RWPE2 (cell line): ENCODE data around the gene CRKL.
"Not testable (repeated sequence)": the region's sequence is repeated elsewhere in the genome, so short reads cannot be mapped to it uniquely, and the experiment has no call there.

Source experiments
- ATAC-seq: fragments of 200-7000 bp; cut with Tn5 transposase; 3 replicates; pipeline ENCODE4 v1.9.1; 2021; ENCODE audit warnings: low read depth
- DNase-seq: peaks from one replicate; pipeline ENCODE4 v3.0.0-alpha.2; 2020; ENCODE audit warnings: low spot score
- H3K27ac ChIP-seq: fragments of 450-650 bp; 2 replicates; pipeline ENCODE4 v1.5.1; 2017; ENCODE audit warnings: mild to moderate bottlenecking; ENCODE audit not compliant: poor library complexity, severe bottlenecking
- H3K27me3 ChIP-seq: fragments of 250-450 bp; sonication (Bioruptor Pico); 2 replicates; pipeline ENCODE4 v1.5.1; 2021; ENCODE audit warnings: mild to moderate bottlenecking, moderate library complexity; ENCODE audit not compliant: insufficient read depth, poor library complexity, severe bottlenecking
- H3K36me3 ChIP-seq: fragments of 250-450 bp; sonication (Bioruptor Pico); 2 replicates; pipeline ENCODE4 v1.5.1; 2020; ENCODE audit warnings: low read depth, mild to moderate bottlenecking, moderate library complexity
- H3K4me1 ChIP-seq: fragments of 250-450 bp; sonication (Bioruptor Pico); 2 replicates; pipeline ENCODE4 v1.5.1; 2021; ENCODE audit warnings: mild to moderate bottlenecking, moderate library complexity; ENCODE audit not compliant: insufficient read depth, poor library complexity, severe bottlenecking
- H3K4me3 ChIP-seq: fragments of 250-450 bp; sonication (Bioruptor Pico); 2 replicates; pipeline ENCODE4 v1.5.1; 2021; ENCODE audit warnings: mild to moderate bottlenecking, moderate library complexity; ENCODE audit not compliant: severe bottlenecking
- H3K9me3 ChIP-seq: fragments of 250-450 bp; sonication (Bioruptor Pico); 2 replicates; pipeline ENCODE4 v1.5.1; 2021; ENCODE audit warnings: mild to moderate bottlenecking, moderate library complexity; ENCODE audit not compliant: severe bottlenecking
- CTCF ChIP-seq: fragments of 450-650 bp; IDR thresholded peaks from one replicate; pipeline ENCODE4 v1.5.1; 2017; ENCODE audit warnings: mild to moderate bottlenecking, moderate library complexity; ENCODE audit not compliant: poor library complexity, severe bottlenecking

Gene CRKL

GRCh38 chr22:20928573-20928967, 11.4 kb downstream of the CRKL start:
- DNase-seq (no peak), ATAC-seq (no peak)
- H3K36me3 ChIP-seq = peaks cover 36% of the 10 kb centered on the region
- H3K27me3 ChIP-seq = no peaks in the 10 kb centered on the region
- H3K27ac ChIP-seq = no peak overlapping the region
- H3K9me3 ChIP-seq = no peaks in the 10 kb centered on the region
- TF ChIP-seq CTCF = no peak
- H3K4me1 ChIP-seq = peaks cover under 1% of the 10 kb centered on the region
- no peak overlapping the region for H3K4me3 ChIP-seq

GRCh38 chr22:20930004-20930403, 12.8 kb downstream of the CRKL start:
- Histone ChIP-seq H3K4me3 (no peak overlapping the region), H3K4me1 (no peaks in the 10 kb centered on the region), H3K27me3 (no peaks in the 10 kb centered on the region), H3K36me3 (peaks cover 39% of the 10 kb centered on the region), H3K27ac (no peak overlapping the region), H3K9me3 (no peaks in the 10 kb centered on the region)
- no peak for ATAC-seq
- no peak for DNase-seq
- no peak for TF ChIP-seq CTCF

GRCh38 chr22:20930435-20930834, 13.2 kb downstream of the CRKL start:
- not testable (repeated sequence) for DNase-seq, H3K27me3 ChIP-seq, ATAC-seq, H3K4me1 ChIP-seq, H3K27ac ChIP-seq, H3K4me3 ChIP-seq, H3K9me3 ChIP-seq
- peaks cover 39% of the 10 kb centered on the region for H3K36me3 ChIP-seq

- H3K9me3 ChIP-seq = peaks cover 2% of the 10 kb centered on the region
- H3K4me1 ChIP-seq = peaks cover under 1% of the 10 kb centered on the region
- no peak overlapping the region for H3K4me3 ChIP-seq
- peaks cover 42% of the 10 kb centered on the region for H3K36me3 ChIP-seq
- no peak for ATAC-seq
- H3K27ac ChIP-seq = no peak overlapping the region
- no peak for DNase-seq
- TF ChIP-seq CTCF = no peak
- H3K27me3 ChIP-seq = no peaks in the 10 kb centered on the region
Observed at GRCh38 chr22:20931126-20931654, 14.0 kb downstream of the CRKL start.

GRCh38 chr22:20933910-20934309, 16.7 kb downstream of the CRKL start:
- Histone ChIP-seq H3K27me3 (no peaks in the 10 kb centered on the region), H3K4me3 (no peak overlapping the region), H3K4me1 (peaks cover 12% of the 10 kb centered on the region), H3K36me3 (peaks cover 65% of the 10 kb centered on the region), H3K9me3 (peaks cover 7% of the 10 kb centered on the region), H3K27ac (no peak overlapping the region)
- DNase-seq (no peak), ATAC-seq (no peak)
- TF ChIP-seq CTCF = no peak

- not testable (repeated sequence) for DNase-seq, ATAC-seq, H3K27ac ChIP-seq, H3K27me3 ChIP-seq, H3K4me3 ChIP-seq, H3K9me3 ChIP-seq
- Histone ChIP-seq H3K4me1 (peaks cover 12% of the 10 kb centered on the region), H3K36me3 (peaks cover 62% of the 10 kb centered on the region)
Observed at GRCh38 chr22:20935049-20935448, 17.8 kb downstream of the CRKL start.

GRCh38 chr22:20935780-20936539, 18.8 kb downstream of the CRKL start:
- Histone ChIP-seq H3K36me3 (peaks cover 64% of the 10 kb centered on the region), H3K4me1 (peaks cover 12% of the 10 kb centered on the region)
- not testable (repeated sequence) for H3K4me3 ChIP-seq, ATAC-seq, H3K27ac ChIP-seq, H3K27me3 ChIP-seq, DNase-seq, H3K9me3 ChIP-seq
